K562 (cell line): ENCODE data around the gene SDK1. TPM values are rescaled to one million over a fixed set of nuclear protein-coding genes. Genes with fewer than 3 reads are reported as not detected.

Experiments used
- ATAC-seq: fragments of 200-7000 bp; cut with Tn5 transposase; 3 replicates; pipeline ENCODE4 v1.9.1; 2020; ENCODE audit warnings: moderate library complexity
- BruUV-seq: library from RNA; stranded (reverse); fragments of 400-500 nt; replicated peaks from 2 replicates; lab custom pipeline; 2021; lab: Mats Ljungman, UMichigan
- CTCF ChIA-PET: fragments of 300-600 bp; formaldehyde crosslinking; extraction: SDS; loops from one replicate; lab custom pipeline; 2021; ENCODE audit warnings: low intra/inter-chr PET ratio; lab: Yijun Ruan, JAX
- POLR2A ChIA-PET: fragments of 300-600, 350-650 bp; sonication (Branson Sonifier 250); formaldehyde crosslinking; extraction: SDS; loops from one replicate; lab custom pipeline; 2021; ENCODE audit warnings: antibody characterized with exemption, inconsistent platforms; lab: Yijun Ruan, JAX
- DNase-seq, 4 experiments: peaks; one replicate each; pipeline versions ENCODE4 v3.0.0 to v3.0.0-alpha.2; 2011 to 2018; ENCODE audit warnings: low spot score in 3 of 4, mixed read lengths in 3 of 4; ENCODE audit errors: extremely low read depth in 1 of 4
- FAIRE-seq: peaks from 2 replicates; lab custom pipeline; 2011; peaks lifted over from hg19 to GRCh38; lab: Jason Lieb, UNC
- H2AFZ ChIP-seq: 2 replicates; pipeline ENCODE4 v1.6.0; 2011; ENCODE audit warnings: low read depth, low read length, control low read depth, inconsistent platforms
- H3K27ac ChIP-seq: fragments of 200-600 bp; 3 replicates; pipeline ENCODE4 v1.8.0; 2011; ENCODE audit warnings: low read depth, mild to moderate bottlenecking, control low read depth, inconsistent platforms, low read length, moderate library complexity, mixed read lengths; ENCODE audit errors: extremely low read depth
- H3K27me3 ChIP-seq, 2 experiments: fragments of 300-600 bp in 1 of 2; 2 replicates in 1 of 2; 3 replicates in 1 of 2; pipeline versions ENCODE4 v1.6.0 to v1.8.0; 2011; ENCODE audit warnings: inconsistent platforms in 2 of 2, low read length in 2 of 2, mild to moderate bottlenecking in 1 of 2, mixed read lengths in 1 of 2, moderate library complexity in 1 of 2; ENCODE audit not compliant: control insufficient read depth in 2 of 2, insufficient read depth in 2 of 2
- H3K36me3 ChIP-seq: fragments of 300-600 bp; 3 replicates; pipeline ENCODE4 v1.8.0; 2011; ENCODE audit warnings: mild to moderate bottlenecking, low read length, inconsistent platforms; ENCODE audit not compliant: control insufficient read depth, insufficient read depth
- H3K4me1 ChIP-seq, 2 experiments: fragments of 200-600 bp in 1 of 2; replicated peaks in 1 of 2; 2 replicates in 1 of 2; 3 replicates in 1 of 2; pipeline versions ENCODE4 v1.5.1 to v1.8.0; 2011; ENCODE audit warnings: inconsistent platforms in 2 of 2, low read length in 2 of 2, mild to moderate bottlenecking in 1 of 2, mixed read lengths in 1 of 2, moderate library complexity in 1 of 2; ENCODE audit not compliant: control insufficient read depth in 2 of 2, insufficient read depth in 2 of 2
- H3K4me2 ChIP-seq: 2 replicates; pipeline ENCODE4 v1.6.1; 2011; ENCODE audit warnings: low read length, control low read depth, inconsistent platforms, mixed read lengths; ENCODE audit not compliant: insufficient read depth
- H3K4me3 ChIP-seq: fragments of 200-600 bp; sonication (generic), shearing (Covaris generic); 2 replicates; pipeline ENCODE4 v1.5.1; 2016; ENCODE audit warnings: control low read depth, inconsistent platforms
- H3K79me2 ChIP-seq: fragments of 200-600 bp; 3 replicates; pipeline ENCODE4 v1.8.0; 2011; ENCODE audit warnings: low read length, inconsistent platforms; ENCODE audit not compliant: control insufficient read depth, insufficient read depth
- H3K9ac ChIP-seq, 2 experiments: 2 replicates each; pipeline versions ENCODE4 v1.6.0 to v1.6.1; 2011; ENCODE audit warnings: low read depth in 2 of 2, low read length in 2 of 2, control low read depth in 1 of 2, inconsistent platforms in 1 of 2, mild to moderate bottlenecking in 1 of 2, mixed read lengths in 1 of 2; ENCODE audit not compliant: insufficient read depth in 1 of 2
- H3K9me1 ChIP-seq: one replicate; pipeline ENCODE4 v1.6.0; 2011; ENCODE audit warnings: inconsistent platforms, mild to moderate bottlenecking, low read length, moderate library complexity; ENCODE audit not compliant: control insufficient read depth, insufficient read depth
- H3K9me3 ChIP-seq: replicated peaks from 2 replicates; pipeline ENCODE4 v1.5.1; 2011; ENCODE audit warnings: low read depth, low read length, inconsistent platforms; ENCODE audit not compliant: control insufficient read depth, insufficient read depth
- H4K20me1 ChIP-seq: replicated peaks from 2 replicates; pipeline ENCODE4 v1.6.1; 2011; ENCODE audit warnings: low read length, inconsistent platforms, mixed read lengths; ENCODE audit not compliant: control insufficient read depth, insufficient read depth
- CCNT2 ChIP-seq: IDR thresholded peaks from 2 replicates; pipeline ENCODE4 v1.6.1; 2011; ENCODE audit warnings: borderline replicate concordance, low read depth, mild to moderate bottlenecking, moderate library complexity, mixed read lengths, low read length; ENCODE audit not compliant: insufficient read length; ENCODE audit errors: extremely low read depth
- CHD4 ChIP-seq: fragments of 200-600 bp; sonication (generic); IDR thresholded peaks from 3 replicates; pipeline ENCODE4 v1.6.1; 2012; ENCODE audit warnings: low read depth, mild to moderate bottlenecking, mixed read lengths, low read length, inconsistent platforms; ENCODE audit not compliant: insufficient read depth, insufficient replicate concordance, poor library complexity, severe bottlenecking
- EP300 ChIP-seq: IDR thresholded peaks from 2 replicates; pipeline ENCODE4 v1.6.1; 2012; ENCODE audit warnings: low read length, improper control_type of control experiment
- IRF2 ChIP-seq: sonication (generic); formaldehyde crosslinking; IDR thresholded peaks from 2 replicates; pipeline ENCODE4 v1.8.1; 2022; ENCODE audit warnings: mild to moderate bottlenecking, missing genetic modification reagents
- L3MBTL2 ChIP-seq: fragments of 450-650 bp; IDR thresholded peaks from 2 replicates; pipeline ENCODE4 v1.6.1; 2016; ENCODE audit warnings: mild to moderate bottlenecking, moderate library complexity
- MTF1 ChIP-seq: fragments of 250-450 bp; sonication (Bioruptor Pico); IDR thresholded peaks from 2 replicates; pipeline ENCODE4 v1.9.0; 2021; ENCODE audit warnings: moderate library complexity, mild to moderate bottlenecking, inconsistent platforms, borderline replicate concordance
- MYBL2 ChIP-seq, 2 experiments: fragments of 450-650 bp in 1 of 2; sonication (generic) in 1 of 2; formaldehyde crosslinking in 1 of 2; IDR thresholded peaks; 2 replicates each; pipeline versions ENCODE4 v1.6.1 to v1.8.1; 2017 to 2022; ENCODE audit warnings: borderline replicate concordance in 1 of 2, inconsistent platforms in 1 of 2, low read depth in 1 of 2, mild to moderate bottlenecking in 1 of 2, missing genetic modification reagents in 1 of 2, moderate library complexity in 1 of 2
- NFATC3 ChIP-seq: fragments of 450-650 bp; IDR thresholded peaks from 2 replicates; pipeline ENCODE4 v1.6.1; 2017; ENCODE audit warnings: mild to moderate bottlenecking
- RAD51 ChIP-seq: fragments of 450-650 bp; IDR thresholded peaks from 2 replicates; pipeline ENCODE4 v1.7.1; 2016; ENCODE audit warnings: low read depth, mild to moderate bottlenecking, borderline replicate concordance
- SIN3A ChIP-seq, 2 experiments: fragments of 150-350 bp in 1 of 2; IDR thresholded peaks; 2 replicates each; pipeline ENCODE4 v1.6.1; 2011 to 2016; ENCODE audit warnings: borderline replicate concordance in 2 of 2, low read depth in 2 of 2, low read length in 2 of 2, mild to moderate bottlenecking in 2 of 2, moderate library complexity in 2 of 2; ENCODE audit not compliant: control insufficient read depth in 1 of 2
- TARDBP ChIP-seq: fragments of 450-650 bp; IDR thresholded peaks from 2 replicates; pipeline ENCODE4 v1.6.1; 2016
- USF1 ChIP-seq: sonication (generic); formaldehyde crosslinking; IDR thresholded peaks from 2 replicates; pipeline ENCODE4 v1.9.0; 2022; ENCODE audit warnings: mild to moderate bottlenecking, missing genetic modification reagents
- ZKSCAN1 ChIP-seq: fragments of 150-350 bp; IDR thresholded peaks from 2 replicates; pipeline ENCODE4 v1.6.1; 2016; ENCODE audit warnings: low read depth, low read length
- ZNF79 ChIP-seq: fragments of 250-450 bp; sonication (Bioruptor Pico); IDR thresholded peaks from 2 replicates; pipeline ENCODE4 v1.4.0; 2020; ENCODE audit warnings: low read depth, mild to moderate bottlenecking, moderate library complexity
- WGBS: fragments of 100-300 bp; shearing (Covaris generic); methylation state at CpG from one replicate; pipeline ENCODE4 v1.1.6; 2016; ENCODE audit warnings: low coverage, mixed read lengths; ENCODE audit not compliant: insufficient coverage; ENCODE audit errors: missing lambda C conversion rate; 5-methylcytosine and 5-hydroxymethylcytosine counted together
- in situ Hi-C: fragments of 300-500 bp; cut with MboI; formaldehyde crosslinking; loops from 4 replicates; pipeline ENCODE4 v1.15.0; 2018; ENCODE audit warnings: inconsistent platforms, mixed read lengths
- intact Hi-C: fragments of 100-400 bp; cut with micrococcal nuclease; formaldehyde crosslinking; loops from 2 replicates; pipeline ENCODE4 v1.14.2; 2022
- polyA plus RNA-seq, 8 experiments: library from polyadenylated mRNA; depleted of rRNA in 4 of 8; stranded (reverse) in 5 of 8; unstranded in 3 of 8; fragments of >200 nt; fragmentation: Nextera tagmentation in 2 of 8; fragmentation: Illumina TruSeq in 1 of 8; extraction: Ambion mirVana in 2 of 8; extraction: Trizol in 1 of 8; gene quantifications; 2 replicates each; pipeline versions ENCODE4 v1.2.1 to v1.2.3, GENCODE V29; 2011 to 2014; ENCODE audit warnings: inconsistent platforms in 1 of 8, missing spikeins in 1 of 8
- total RNA-seq, 7 experiments: library from RNA; depleted of rRNA in 6 of 7; stranded (reverse); fragments of >200 nt in 6 of 7; fragmentation: Illumina TruSeq in 2 of 7; extraction: Trizol in 2 of 7; gene quantifications; 2 replicates each; pipeline versions ENCODE4 v1.2.1 to v1.2.3, GENCODE V29; 2011 to 2021; ENCODE audit warnings: low replicate concordance in 1 of 7
- TF ChIP-seq, protein P1 (sequence below): sonication (generic); formaldehyde crosslinking; IDR thresholded peaks from 2 replicates; pipeline ENCODE4 v1.9.0; 2022; ENCODE audit warnings: mild to moderate bottlenecking, missing genetic modification reagents

Gene SDK1
- total and polyA plus RNA-seq, 9 of the 15 experiments (the other 6 are each of a cell fraction or from before 2014, with no cell fraction given), result 0.16 TPM; not detected in 8

GRCh38 chr7:3592401-3593134 lies 291.5 kb downstream of the SDK1 start:
- H3K27me3 ChIP-seq, result peaks cover 0 to 14% of the 10 kb centered on the region in 2 experiments; a peak in 1 of 5 replicates
- no peak overlapping the region for H3K4me3 ChIP-seq
- H3K79me2 ChIP-seq, result no peaks in the 10 kb centered on the region
- no peak overlapping the region for H2AFZ ChIP-seq
- in situ Hi-C loops (no loop called here), intact Hi-C loops (no loop called here)
- no peaks in the 10 kb centered on the region for H3K9me1 ChIP-seq
- H3K9ac ChIP-seq, result no peak overlapping the region
- no TSS peak for BruUV-seq
- FAIRE-seq, result no peak
- no peak overlapping the region for H3K4me2 ChIP-seq
- no peaks in the 10 kb centered on the region for H3K4me1 ChIP-seq
- CTCF ChIA-PET, result no interaction called here
- H3K27ac ChIP-seq, result no peak overlapping the region
- 0% methylated on average over 11 of the region's 11 CpGs for WGBS
- POLR2A ChIA-PET, result no interaction called here
- no peaks in the 10 kb centered on the region for H3K9me3 ChIP-seq
- TF ChIP-seq ZKSCAN1 (no peak), USF1 (CRISPR knock-in tag) (no peak), MTF1 (CRISPR knock-in tag) (no peak), MYBL2 (IDR thresholded peaks at IDR 0.05; ENCODE audit: low read depth) (no peak), MYBL2 (CRISPR knock-in tag; IDR thresholded peaks at IDR 0.05; ENCODE audit: borderline replicate concordance) (no peak), RAD51 (no peak), CHD4 (no peak), L3MBTL2 (no peak), TARDBP (no peak), EP300 (no peak), IRF2 (CRISPR knock-in tag) (no peak), NFATC3 (no peak), SIN3A (IDR thresholded peaks at IDR 0.05; ENCODE audit: borderline replicate concordance in 2 of 2, control insufficient read depth in 1 of 2, low read depth in 2 of 2, low read length in 2 of 2) (no peak), ZNF79 (CRISPR knock-in tag) (no peak), CCNT2 (no peak)
- TF ChIP-seq, protein P1, sequence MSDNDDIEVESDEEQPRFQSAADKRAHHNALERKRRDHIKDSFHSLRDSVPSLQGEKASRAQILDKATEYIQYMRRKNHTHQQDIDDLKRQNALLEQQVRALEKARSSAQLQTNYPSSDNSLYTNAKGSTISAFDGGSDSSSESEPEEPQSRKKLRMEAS (CRISPR knock-in tag), result no peak
- H3K36me3 ChIP-seq, result no peaks in the 10 kb centered on the region
- ATAC-seq, result no peak
- DNase-seq, result no peak
- H4K20me1 ChIP-seq, result no peaks in the 10 kb centered on the region
